Omental fat pad (tissue), 4 donors: ENCODE data around the gene C5orf47. TPM values are rescaled to one million over a fixed set of nuclear protein-coding genes. Genes with fewer than 3 reads are reported as not detected.

Experiments
- ATAC-seq: fragments of 150-250 bp; one replicate; pipeline ENCODE4 v1.9.1; 2016; ENCODE audit warnings: mild to moderate bottlenecking, moderate library complexity; ENCODE audit not compliant: low FRiP score
- DNase-seq: peaks from one replicate; pipeline ENCODE4 v3.0.0-alpha.2; 2019; ENCODE audit warnings: low spot score
- total RNA-seq, 4 donors: library from RNA; depleted of rRNA; stranded (reverse); fragments of >200 nt; gene quantifications; one replicate each; pipeline ENCODE4 v1.1.0, GENCODE V29; 2016
- TF ChIP-seq, protein P1 (sequence below), 3 donors: fragments of 450-650 bp; IDR thresholded peaks; one replicate each; pipeline ENCODE4 v1.5.1; 2016 to 2017; ENCODE audit warnings: antibody characterized with exemption in 3 of 3, mild to moderate bottlenecking in 3 of 3, moderate library complexity in 2 of 3

The C5orf47 gene
- total RNA-seq, 4 donors from 2014 or later = 0.19 TPM; not detected in 3

DNA sequence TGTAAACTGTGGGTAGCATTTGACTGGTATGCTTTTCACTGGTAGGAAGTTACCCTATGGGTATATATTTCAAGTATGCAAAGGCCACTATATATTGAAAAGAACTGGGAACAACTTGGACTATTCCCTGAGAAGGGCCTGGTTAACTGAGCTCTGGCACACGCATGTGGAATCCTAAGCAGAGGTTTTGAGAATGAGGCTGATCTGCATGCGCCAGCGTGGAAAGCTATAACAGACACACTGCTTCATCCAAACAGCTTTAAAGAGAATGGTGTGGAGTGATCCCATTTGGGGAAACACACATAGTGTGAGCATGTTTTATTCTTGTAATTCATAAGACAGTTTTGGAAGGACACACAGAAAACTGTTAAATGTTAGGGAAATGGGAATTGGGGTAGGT, 64.9 kb downstream of the C5orf47 start:
- TF ChIP-seq, protein P1, sequence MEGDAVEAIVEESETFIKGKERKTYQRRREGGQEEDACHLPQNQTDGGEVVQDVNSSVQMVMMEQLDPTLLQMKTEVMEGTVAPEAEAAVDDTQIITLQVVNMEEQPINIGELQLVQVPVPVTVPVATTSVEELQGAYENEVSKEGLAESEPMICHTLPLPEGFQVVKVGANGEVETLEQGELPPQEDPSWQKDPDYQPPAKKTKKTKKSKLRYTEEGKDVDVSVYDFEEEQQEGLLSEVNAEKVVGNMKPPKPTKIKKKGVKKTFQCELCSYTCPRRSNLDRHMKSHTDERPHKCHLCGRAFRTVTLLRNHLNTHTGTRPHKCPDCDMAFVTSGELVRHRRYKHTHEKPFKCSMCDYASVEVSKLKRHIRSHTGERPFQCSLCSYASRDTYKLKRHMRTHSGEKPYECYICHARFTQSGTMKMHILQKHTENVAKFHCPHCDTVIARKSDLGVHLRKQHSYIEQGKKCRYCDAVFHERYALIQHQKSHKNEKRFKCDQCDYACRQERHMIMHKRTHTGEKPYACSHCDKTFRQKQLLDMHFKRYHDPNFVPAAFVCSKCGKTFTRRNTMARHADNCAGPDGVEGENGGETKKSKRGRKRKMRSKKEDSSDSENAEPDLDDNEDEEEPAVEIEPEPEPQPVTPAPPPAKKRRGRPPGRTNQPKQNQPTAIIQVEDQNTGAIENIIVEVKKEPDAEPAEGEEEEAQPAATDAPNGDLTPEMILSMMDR (IDR thresholded peaks at IDR 0.05) = no peak
- DNase-seq = no peak
- ATAC-seq = no peak

Other genes with a start within 250 kb of the C5orf47 start
- 10 to 100 TPM; 43.2 to 71.4 (median 58.1) TPM for gene CPEB4, start 100.8 kb upstream of the C5orf47 start, total RNA-seq
- gene NSG2, start 56.5 kb downstream of the C5orf47 start, total RNA-seq = not detected